ENCODE results near the gene FLACC1.

FLACC1 gene

DNA sequence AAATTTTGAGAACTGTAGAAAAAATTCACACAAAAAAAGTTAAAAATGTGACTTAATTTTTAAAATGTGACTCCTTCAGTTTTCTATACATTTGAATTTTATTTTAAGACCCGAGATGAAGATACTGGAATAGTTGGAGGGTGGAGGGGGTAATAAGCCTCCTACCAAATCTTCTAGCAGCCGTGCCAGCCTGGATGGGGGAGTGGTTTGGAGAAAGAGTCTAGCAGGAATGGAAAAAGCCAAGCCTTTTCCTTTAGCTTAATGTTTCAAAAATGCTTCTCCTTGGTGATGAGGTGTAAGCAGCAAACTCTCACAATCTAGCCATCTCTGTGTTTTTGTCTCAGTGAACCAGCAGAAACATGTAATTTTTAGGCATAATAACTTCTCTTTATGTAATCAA lies 82.1 kb downstream of the FLACC1 start:
- DNase-seq, result no peak

DNA sequence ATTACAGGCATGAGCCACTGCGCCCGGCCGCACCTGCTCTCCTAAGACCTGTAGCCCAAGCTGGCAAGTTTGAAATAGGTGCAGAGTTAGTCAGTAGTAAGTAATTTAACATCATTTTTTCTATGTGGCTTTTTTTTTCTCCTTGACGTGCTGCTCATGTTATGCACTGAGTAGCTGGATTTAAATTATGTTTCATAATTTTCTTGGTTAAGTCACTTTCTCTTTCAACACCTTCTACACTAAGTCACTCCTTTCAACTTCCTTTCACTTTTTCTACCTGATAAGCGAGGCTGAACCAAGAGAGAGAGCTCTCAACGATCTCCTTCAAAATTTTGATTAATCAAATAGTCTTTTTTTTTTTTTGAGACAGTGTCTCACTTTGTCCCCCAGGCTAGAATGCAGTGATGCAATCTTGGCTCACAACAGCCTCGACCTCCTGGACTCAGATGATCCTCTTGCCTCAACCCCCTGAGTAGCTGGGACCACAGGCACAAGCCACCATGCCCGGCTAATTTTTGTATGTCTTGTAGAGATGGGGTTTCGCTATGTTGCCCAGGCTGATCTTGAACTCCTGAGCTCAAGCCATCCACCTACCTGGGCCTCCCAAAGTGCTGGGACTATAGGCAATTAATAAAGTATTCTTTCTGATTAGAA lies 83.7 kb downstream of the FLACC1 start:
- DNase-seq, result no peak

GRCh38 chr2:201271917-201272316 lies 85.2 kb downstream of the FLACC1 start:
- no peak for DNase-seq

DNA sequence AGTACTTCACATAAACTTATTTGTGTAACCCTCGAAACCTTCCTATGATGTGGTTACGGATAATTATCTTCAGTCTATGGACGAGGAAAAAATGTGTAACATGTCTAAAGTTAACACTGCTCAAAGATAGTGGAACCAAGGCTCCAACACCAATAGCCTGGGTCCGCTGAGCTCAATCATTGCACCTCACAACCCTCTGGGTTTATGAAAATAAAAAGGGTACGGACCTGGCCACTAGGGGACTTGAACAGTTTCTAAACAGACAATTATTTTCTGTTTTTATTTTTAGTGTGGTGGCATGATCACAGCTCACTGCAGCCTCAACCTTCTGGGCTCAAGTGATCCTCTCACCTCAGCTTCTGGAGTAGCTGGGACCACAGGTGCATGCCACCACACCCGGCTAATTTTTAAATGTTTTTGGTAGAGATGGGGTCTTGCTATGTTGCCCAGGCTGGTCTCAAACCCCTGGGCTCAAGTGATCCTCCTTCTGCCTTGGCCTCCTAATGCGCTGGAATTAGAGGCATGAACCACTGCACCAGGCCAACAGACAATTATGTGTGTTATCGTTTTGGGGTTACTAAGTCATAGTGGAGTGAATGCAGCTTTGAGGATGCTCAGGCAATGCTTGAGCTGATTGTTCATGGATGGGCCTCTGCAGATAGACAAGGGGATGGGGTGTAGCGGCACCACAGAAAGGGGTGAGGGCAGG lies 86.7 kb downstream of the FLACC1 start:
- no peak for DNase-seq

GRCh38 chr2:201269764-201270163 lies 87.4 kb downstream of the FLACC1 start:
- no peak for DNase-seq

DNA sequence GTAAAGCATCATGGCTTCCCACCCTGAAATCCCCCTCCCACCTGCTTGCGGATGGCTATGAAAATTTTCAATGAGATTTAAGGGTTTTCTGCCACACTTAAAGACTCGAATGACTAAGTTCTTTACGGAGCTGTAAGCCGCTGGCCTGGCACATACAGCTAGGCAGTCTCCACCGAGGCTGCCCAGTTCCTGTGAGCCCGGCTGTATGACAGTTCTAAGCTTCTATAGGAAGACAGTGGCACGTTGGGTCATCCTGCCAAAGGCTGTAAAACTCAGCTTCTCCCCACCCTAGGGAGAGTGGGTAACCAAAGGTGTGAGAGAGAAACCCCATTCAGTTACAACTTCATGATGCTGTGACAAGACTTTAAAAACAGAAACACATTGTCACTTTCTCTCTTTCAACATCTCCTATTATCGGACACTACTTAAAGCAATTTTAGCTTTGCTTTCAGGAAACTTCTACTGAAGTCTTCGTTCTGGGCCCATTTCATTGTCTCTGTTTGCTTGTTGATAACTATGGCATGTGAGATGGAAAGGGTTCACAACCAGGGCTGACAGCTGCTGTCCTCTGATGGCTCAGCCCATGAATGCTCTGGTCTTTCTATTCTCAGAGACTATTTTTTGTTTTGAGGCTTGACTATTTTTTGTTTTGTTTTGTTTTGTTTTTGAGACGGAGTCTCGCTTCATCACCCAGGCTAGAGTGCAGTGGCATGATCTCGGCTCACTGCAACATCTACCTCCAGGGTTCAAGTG lies 89.7 kb downstream of the FLACC1 start:
- no peak for DNase-seq

GRCh38 chr2:201266629-201267028 lies 90.5 kb downstream of the FLACC1 start:
- no peak for DNase-seq

DNA sequence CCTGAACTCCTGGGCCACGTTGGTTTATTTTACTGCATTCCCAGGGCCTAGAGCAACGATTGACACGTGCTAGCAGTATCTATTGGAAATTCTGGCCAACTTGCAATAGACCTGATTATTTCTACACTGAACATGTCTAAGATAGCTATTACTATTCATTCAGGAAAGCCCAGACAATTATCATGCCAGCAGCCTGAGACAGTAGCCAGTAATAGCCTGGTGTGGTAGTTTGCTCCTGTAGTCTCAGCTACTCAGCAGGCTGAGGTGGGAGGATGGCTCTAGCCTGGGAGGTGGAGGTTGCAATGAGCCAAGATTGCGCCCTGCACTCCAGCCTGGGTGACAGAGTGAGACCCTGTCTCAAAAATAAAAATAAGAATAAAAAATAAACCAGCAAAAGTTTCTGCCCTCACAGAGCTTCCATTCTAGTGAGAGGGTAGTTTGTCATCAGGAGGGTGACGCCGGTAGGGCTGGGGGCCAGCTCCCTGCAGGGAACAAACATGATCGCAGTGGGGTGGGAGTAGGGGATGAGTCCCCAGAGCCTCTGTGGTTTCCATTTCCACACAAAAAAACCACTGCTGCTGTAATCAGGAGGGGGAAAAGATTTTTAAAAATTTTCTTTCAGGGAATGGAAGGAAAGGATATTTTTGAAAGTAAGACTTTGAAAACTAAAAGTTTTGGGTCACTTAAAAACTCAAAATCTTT lies 92.5 kb downstream of the FLACC1 start:
- DNase-seq, result no peak

GRCh38 chr2:201263779-201264178 lies 93.4 kb downstream of the FLACC1 start:
- DNase-seq, result no peak

GRCh38 chr2:201262718-201263117 lies 94.4 kb downstream of the FLACC1 start:
- no peak for DNase-seq

GRCh38 chr2:201261906-201262305 lies 95.2 kb downstream of the FLACC1 start:
- DNase-seq, result no peak

DNA sequence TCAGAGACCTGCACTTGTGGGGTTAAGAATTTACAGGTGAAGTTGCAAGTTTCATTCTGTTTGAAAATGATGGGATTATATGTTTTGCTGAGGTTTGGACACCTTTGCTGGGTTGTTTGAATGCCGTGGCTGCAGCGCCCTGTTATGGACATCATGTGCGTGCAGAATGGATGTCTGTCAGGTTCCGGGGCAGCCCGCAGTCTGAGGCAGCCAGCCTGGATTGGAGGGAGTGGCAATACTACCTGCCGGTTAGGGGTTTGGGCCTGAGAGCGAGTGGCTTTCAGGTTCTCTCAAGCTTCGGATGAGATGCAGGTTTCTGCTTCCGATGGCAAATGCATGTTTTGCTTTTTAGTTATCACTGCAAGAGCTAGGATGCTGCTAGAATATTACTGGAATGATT lies 95.7 kb downstream of the FLACC1 start:
- DNase-seq, result peak; percentile 15 to 58 (median 43)

GRCh38 chr2:201260302-201260800 lies 96.8 kb downstream of the FLACC1 start, which contains the start of gene CASP8:
Gene CASP8, plus strand, starts transcription at chr2:201260536. Its CDS starts 5,951 bp downstream, at chr2:201266487.
- peak; percentile 14 to 55 (median 42) for DNase-seq

DNA sequence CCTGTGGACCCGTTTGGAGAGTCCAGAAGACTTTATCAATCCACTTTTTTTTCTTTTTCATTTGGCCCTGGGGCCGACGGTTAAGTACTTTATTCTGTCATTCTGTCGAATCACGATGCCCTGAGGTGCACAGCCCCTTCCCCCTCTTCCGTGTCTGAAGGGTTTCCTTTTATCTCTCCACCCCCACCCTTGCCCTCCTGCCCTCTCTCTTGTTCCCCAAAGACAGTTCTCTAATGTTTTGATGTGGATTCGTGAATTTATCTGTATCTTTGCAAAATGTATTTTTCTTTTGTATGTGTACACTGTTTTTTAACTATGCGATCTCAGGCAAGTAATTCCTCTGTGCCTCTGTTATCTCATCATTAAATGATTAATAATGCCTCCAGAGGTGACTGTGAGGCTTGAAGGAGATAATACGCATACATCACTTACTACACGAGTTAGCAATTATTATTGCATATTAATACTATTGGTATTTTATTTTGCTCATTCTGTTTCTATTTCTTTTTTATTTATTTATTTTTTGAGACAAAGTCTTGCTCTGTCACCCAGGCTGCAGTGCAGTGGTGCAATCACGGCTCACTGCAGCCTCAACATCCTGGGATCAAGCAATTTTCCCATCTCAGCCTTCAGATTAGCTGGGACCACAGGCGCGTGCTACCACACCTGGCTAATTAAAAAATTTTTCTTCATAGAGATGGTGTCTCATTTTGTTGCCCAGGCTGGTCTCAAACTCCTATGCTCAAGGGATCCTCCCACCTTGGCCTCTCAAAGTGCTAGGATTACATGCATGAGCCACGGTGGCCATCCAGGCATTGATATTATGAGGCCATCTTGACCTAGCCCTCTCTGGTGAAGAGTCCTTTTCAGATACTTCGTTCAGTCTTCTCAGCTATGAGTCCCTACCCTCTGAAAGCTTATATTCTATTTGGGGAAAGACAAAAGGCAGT lies 98.2 kb downstream of the FLACC1 start:
- peak in 1 of 4 experiments; percentile 50 for DNase-seq

DNA sequence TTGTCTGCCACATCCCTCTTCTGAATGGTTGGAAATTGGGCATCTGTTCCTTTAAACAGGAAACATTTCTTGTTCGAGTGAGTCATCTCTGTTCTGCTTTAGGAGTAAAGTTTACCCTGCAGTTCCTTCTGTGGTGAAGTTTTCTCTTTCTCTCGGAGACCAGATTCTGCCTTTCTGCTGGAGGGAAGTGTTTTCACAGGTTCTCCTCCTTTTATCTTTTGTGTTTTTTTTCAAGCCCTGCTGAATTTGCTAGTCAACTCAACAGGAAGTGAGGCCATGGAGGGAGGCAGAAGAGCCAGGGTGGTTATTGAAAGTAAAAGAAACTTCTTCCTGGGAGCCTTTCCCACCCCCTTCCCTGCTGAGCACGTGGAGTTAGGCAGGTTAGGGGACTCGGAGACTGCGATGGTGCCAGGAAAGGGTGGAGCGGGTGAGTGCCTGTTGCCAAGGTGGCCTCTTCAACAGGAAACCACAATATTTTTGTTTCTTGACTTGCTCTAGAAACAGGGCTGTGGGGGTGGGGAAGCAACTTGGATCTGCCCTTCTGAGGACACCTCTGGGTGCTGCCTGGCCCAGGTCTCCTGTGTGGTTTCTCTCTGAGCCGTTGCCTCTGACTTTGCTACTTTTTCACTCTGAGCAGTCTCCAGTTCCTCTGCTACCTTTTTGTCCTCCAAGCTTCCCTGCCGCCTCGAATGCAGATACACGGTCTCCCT lies 99.0 kb downstream of the FLACC1 start:
- peak; percentile 50 to 93 (median 78) for DNase-seq

DNA sequence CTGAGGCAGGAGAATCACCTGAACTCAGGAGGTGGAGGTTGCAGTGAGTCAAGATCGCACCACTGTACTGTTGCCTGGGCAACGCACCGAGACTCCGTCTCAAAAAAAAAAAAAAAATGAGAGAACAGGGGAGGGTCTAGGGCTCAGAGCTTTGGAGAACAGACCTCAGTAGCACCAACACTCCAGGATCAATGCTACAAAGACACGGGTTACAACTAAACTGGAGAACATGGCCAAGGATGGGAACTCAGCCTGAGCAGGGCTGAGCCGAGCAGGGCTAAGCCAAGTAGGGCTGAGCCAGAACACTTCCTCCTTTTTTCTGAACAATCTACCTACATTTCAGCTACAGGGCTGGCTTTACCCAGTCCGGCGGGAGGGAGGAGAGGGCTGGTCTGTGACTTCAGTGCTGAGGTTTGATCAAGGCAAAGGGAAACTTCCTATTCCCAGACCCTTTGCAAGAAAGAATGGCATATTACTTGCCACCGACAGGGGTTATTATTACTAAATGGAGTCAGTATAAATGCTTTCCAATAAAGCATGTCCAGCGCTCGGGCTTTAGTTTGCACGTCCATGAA lies 99.7 kb downstream of the FLACC1 start:
- DNase-seq, result peak in 2 of 4 experiments; percentile 19 to 23

- no peak for DNase-seq
These were observed 101.1 kb downstream of the FLACC1 start for GRCh38 chr2:201256082-201256481.

GRCh38 chr2:201255408-201256033 lies 101.6 kb downstream of the FLACC1 start:
- no peak for DNase-seq

GRCh38 chr2:201254081-201254730 lies 102.9 kb downstream of the FLACC1 start:
- no peak for DNase-seq

DNA sequence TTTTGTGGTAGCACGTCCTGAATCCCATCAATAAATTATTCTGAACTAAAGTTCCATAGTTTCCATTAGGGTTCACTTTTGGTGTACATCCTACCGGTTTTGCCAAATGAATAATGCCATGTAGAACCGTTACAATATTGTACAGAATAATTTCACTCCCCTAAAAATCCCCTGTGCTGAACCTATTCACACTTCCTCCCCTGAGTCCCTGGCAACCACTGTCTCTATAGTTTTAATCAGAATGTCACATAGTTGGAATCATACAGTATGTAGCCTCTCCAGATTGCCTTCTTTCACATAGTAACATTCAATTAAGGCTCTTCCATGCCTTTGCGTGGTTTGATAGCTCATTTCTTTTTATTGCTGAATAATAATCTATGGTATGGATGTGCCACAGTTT lies 106.4 kb downstream of the FLACC1 start:
- no peak for DNase-seq
